Body of pancreas (tissue), 4 donors: Measurements from ENCODE around the gene USP36.
"Not testable (repeated sequence)": the region's sequence is repeated elsewhere in the genome, so short reads cannot be mapped to it uniquely, and the experiment has no call there.

ENCODE experiments used
- CTCF ChIP-seq, 7 experiments: fragments of 450-650 bp in 4 of 7; fragments of 200-600 bp in 3 of 7; sonication (generic) in 3 of 7; IDR thresholded peaks; one replicate each; pipeline ENCODE4 v1.5.1; 2016 to 2019; ENCODE audit warnings: antibody characterized with exemption in 7 of 7
- POLR2A ChIP-seq, 3 donors: fragments of 450-650 bp; IDR thresholded peaks; one replicate each; pipeline ENCODE4 v1.6.1; 2016; ENCODE audit warnings: antibody characterized with exemption in 3 of 3, mild to moderate bottlenecking in 2 of 3

GRCh38 chr17:78867046-78867445 lies 26.4 kb upstream of the USP36 start:
- not testable (repeated sequence) for TF ChIP-seq CTCF, POLR2A (IDR thresholded peaks at IDR 0.05)
